H1 (cell line): Measurements from ENCODE around the gene CKMT1A.
"Not testable (repeated sequence)": the region's sequence is repeated elsewhere in the genome, so short reads cannot be mapped to it uniquely, and the experiment has no call there.

ENCODE experiments used
- EP300 ChIP-seq, 2 experiments: IDR thresholded peaks; 1 replicate in 1 of 2; 2 replicates in 1 of 2; pipeline ENCODE4 v1.6.1; 2011 to 2012; ENCODE audit warnings: low read depth in 2 of 2, low read length in 2 of 2, mild to moderate bottlenecking in 2 of 2, borderline replicate concordance in 1 of 2, inconsistent platforms in 1 of 2, moderate library complexity in 1 of 2
- EZH2 ChIP-seq: fragments of 200-600 bp; sonication (generic); IDR thresholded peaks from 2 replicates; pipeline ENCODE4 v1.7.1; 2012; ENCODE audit warnings: low read depth, mild to moderate bottlenecking, moderate library complexity, low read length, inconsistent platforms; ENCODE audit not compliant: severe bottlenecking
- POLR2A ChIP-seq, 2 experiments: IDR thresholded peaks; 1 replicate in 1 of 2; 2 replicates in 1 of 2; pipeline ENCODE4 v1.6.1; 2011; ENCODE audit warnings: low read depth in 2 of 2, low read length in 2 of 2, mild to moderate bottlenecking in 2 of 2; ENCODE audit errors: control extremely low read depth in 1 of 2
- RFX5 ChIP-seq: IDR thresholded peaks from 2 replicates; pipeline ENCODE4 v1.6.1; 2011; ENCODE audit warnings: low read depth, low read length, improper control_type of control experiment, borderline replicate concordance
- SIN3A ChIP-seq, 2 experiments: IDR thresholded peaks in 1 of 2; conservative IDR thresholded peaks in 1 of 2; 2 replicates each; pipeline ENCODE4 v1.6.1; 2011 to 2012; ENCODE audit warnings: low read length in 2 of 2, improper control_type of control experiment in 1 of 2, low read depth in 1 of 2, mild to moderate bottlenecking in 1 of 2
- SRF ChIP-seq: IDR thresholded peaks from 2 replicates; pipeline ENCODE4 v1.6.1; 2011; ENCODE audit warnings: mild to moderate bottlenecking, low read depth, low read length, moderate library complexity
- SUZ12 ChIP-seq: fragments of 200-600 bp; sonication (generic); IDR thresholded peaks from 2 replicates; pipeline ENCODE4 v1.6.1; 2012; ENCODE audit warnings: mild to moderate bottlenecking, inconsistent platforms, low read length, moderate library complexity, mixed read lengths
- ZNF274 ChIP-seq: IDR thresholded peaks from 2 replicates; pipeline ENCODE4 v1.7.0; 2012; ENCODE audit warnings: low read length, borderline replicate concordance; ENCODE audit errors: extremely low read depth
- TF ChIP-seq, protein P1 (sequence below), 3 experiments: IDR thresholded peaks; 1 replicate in 2 of 3; 2 replicates in 1 of 3; pipeline versions ENCODE4 v1.5.1 to v1.6.1; 2011; ENCODE audit warnings: low read length in 3 of 3, mild to moderate bottlenecking in 3 of 3, inconsistent platforms in 2 of 3, low read depth in 1 of 3, moderate library complexity in 1 of 3; ENCODE audit not compliant: insufficient read depth in 1 of 3; ENCODE audit errors: control extremely low read depth in 1 of 3
- TF ChIP-seq, protein P2 (sequence below): IDR thresholded peaks from 2 replicates; pipeline ENCODE4 v1.6.1; 2012; ENCODE audit warnings: inconsistent platforms

DNA sequence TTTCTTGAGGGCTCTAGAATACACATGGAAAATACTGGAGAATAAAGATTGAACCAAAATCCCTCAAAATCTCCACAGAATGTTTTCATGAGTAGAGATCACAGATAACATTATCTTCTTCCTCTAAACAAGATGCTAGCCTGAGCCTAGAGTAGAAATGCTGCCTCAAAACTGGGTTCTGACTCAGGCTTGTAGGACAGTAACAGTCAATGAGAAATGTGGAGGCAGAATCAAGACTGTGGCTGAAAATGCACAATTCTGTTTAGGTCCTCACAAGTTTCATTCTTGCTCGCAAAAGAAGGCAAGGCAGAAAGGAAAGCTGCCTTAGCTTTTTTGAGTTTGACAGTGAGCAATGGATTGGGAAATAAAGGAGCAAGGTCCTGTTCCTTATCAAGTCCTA, 19.5 kb upstream of the CKMT1A start:
- TF ChIP-seq, protein P1, sequence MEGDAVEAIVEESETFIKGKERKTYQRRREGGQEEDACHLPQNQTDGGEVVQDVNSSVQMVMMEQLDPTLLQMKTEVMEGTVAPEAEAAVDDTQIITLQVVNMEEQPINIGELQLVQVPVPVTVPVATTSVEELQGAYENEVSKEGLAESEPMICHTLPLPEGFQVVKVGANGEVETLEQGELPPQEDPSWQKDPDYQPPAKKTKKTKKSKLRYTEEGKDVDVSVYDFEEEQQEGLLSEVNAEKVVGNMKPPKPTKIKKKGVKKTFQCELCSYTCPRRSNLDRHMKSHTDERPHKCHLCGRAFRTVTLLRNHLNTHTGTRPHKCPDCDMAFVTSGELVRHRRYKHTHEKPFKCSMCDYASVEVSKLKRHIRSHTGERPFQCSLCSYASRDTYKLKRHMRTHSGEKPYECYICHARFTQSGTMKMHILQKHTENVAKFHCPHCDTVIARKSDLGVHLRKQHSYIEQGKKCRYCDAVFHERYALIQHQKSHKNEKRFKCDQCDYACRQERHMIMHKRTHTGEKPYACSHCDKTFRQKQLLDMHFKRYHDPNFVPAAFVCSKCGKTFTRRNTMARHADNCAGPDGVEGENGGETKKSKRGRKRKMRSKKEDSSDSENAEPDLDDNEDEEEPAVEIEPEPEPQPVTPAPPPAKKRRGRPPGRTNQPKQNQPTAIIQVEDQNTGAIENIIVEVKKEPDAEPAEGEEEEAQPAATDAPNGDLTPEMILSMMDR (IDR thresholded peaks at IDR 0.05; ENCODE audit: control extremely low read depth in 1 of 3, insufficient read depth in 1 of 3, low read depth in 1 of 3, low read length in 3 of 3), result not testable (repeated sequence)
- not testable (repeated sequence) for TF ChIP-seq EP300 (IDR thresholded peaks at IDR 0.05; ENCODE audit: borderline replicate concordance in 1 of 2, low read depth in 2 of 2, low read length in 2 of 2); EZH2; SRF; SUZ12; SIN3A (conservative IDR thresholded peaks at IDR 0.05 in 1 of 2, IDR thresholded peaks at IDR 0.05 in 1 of 2; ENCODE audit: low read depth in 1 of 2, low read length in 2 of 2); POLR2A (IDR thresholded peaks at IDR 0.05; ENCODE audit: control extremely low read depth in 1 of 2, low read depth in 2 of 2, low read length in 2 of 2); RFX5; ZNF274
- TF ChIP-seq, protein P2, sequence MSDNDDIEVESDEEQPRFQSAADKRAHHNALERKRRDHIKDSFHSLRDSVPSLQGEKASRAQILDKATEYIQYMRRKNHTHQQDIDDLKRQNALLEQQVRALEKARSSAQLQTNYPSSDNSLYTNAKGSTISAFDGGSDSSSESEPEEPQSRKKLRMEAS, result not testable (repeated sequence)
